Measurements from ENCODE around the gene PKMYT1.

Gene PKMYT1

GRCh38 chr16:2996298-2996697 lies 16.1 kb upstream of the PKMYT1 start:
- no peak for DNase-seq (ENCODE audit: low spot score)

- DNase-seq (ENCODE audit: low spot score) = no peak
Observed at GRCh38 chr16:2992383-2993081, 12.3 kb upstream of the PKMYT1 start.

DNA sequence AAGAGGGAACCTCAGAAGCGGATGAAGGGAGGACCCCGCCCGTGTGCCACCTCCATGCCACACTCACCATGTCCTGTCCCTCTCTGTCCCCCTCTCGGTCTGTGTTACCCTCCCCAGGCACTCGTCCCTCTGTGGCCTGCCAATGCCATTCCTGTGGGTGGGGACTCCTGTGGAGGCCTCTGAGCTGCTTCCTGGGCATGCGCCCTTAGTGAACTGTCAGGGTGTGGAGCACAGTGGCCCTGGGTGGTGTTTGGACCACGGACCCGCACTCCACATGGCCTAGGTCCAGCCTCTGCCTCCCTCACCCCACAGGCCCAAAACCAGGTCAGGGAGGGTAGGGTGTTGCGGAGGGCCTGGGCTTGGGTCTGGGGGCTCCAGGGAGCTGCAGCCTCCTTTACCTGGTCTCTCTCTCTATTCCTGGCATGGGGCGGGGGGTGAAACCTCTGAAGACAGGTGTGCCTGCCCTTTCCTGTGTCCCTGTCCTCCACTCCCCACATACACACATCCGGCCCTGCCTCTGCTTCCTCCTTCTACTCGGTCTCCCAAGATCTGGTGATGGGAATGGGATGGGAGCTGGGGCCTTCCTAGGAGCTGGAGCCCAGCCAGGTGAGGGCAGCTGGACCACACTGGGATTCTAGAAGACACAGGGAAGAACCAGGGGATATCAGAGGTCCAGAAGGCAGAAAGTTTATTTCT lies 11.5 kb upstream of the PKMYT1 start:
- DNase-seq (ENCODE audit: low spot score) = no peak

- no peak for DNase-seq (ENCODE audit: low spot score)
Observed at GRCh38 chr16:2990891-2991290, 10.6 kb upstream of the PKMYT1 start.

- no peak for DNase-seq (ENCODE audit: low spot score)
Observed at GRCh38 chr16:2988590-2989099, 8.4 kb upstream of the PKMYT1 start.

- DNase-seq (ENCODE audit: low spot score) = no peak
Observed at GRCh38 chr16:2987833-2988232, 7.6 kb upstream of the PKMYT1 start.

- no peak for DNase-seq (ENCODE audit: low spot score)
Observed at GRCh38 chr16:2987286-2987685, 7.0 kb upstream of the PKMYT1 start.

GRCh38 chr16:2986623-2987188 lies 6.5 kb upstream of the PKMYT1 start:
- DNase-seq (ENCODE audit: low spot score) = no peak

- DNase-seq (ENCODE audit: low spot score) = no peak
Observed at GRCh38 chr16:2985893-2986355, 5.7 kb upstream of the PKMYT1 start.

DNA sequence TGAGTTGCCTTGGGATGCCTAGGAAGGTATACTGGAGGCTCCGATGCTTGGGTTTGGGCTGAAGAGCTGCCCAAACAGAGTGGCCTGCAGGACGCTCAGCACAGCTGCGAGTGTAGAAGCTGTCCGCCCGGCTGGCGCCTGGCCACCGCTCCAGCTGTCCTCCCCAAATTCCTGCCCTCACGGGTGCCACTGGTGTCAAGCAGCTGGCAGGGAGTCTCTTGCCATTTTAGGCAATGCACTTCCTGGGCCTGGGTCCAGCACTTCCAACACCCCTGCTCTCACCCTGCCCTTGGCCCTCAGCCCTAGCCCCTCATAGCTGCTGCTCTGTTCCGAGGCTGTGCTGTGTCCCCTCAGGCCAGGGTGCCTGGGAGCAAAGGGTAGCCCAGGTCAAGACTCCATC lies 5.2 kb upstream of the PKMYT1 start:
- no peak for DNase-seq (ENCODE audit: low spot score)

GRCh38 chr16:2983706-2984136 lies 3.5 kb upstream of the PKMYT1 start:
- DNase-seq (ENCODE audit: low spot score) = peak; percentile 69

DNA sequence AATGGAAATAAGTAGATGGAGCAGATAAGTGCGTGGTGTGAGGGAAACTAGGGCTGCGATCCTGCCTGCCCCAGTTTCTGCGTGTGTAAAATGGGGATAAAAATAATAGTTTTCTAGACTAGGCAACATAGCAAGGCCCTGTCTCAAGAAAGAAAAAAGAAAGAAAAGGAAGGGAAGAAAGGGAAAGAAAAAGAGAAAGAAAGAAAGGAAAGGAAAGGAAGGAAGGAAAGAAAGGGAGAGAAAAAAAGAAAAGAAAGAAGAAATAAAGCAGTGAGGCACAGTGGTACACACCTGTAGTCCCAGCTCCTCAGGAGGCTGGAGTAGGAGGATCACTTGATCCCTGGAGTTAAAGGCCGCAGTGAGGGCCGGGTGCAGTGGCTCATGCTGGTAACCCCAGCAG lies 2.2 kb upstream of the PKMYT1 start:
- DNase-seq (ENCODE audit: low spot score) = no peak

DNA sequence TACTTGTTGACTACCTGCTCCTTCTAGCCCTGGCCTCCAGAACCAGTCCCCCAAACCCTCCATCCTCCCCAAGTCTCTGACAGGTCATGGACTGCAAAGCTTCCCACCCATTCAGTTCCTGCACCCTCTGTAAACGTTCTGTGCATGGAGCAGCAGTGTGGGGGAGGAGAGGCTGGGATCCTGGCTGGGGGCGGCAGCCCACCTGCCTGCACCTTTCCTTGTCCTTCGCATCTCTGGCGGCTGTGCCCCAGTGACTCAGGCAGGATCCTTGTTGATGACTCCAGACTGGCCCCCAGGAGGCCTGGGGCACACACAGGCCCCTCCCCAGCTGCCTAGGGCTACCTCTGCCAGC lies 1.6 kb upstream of the PKMYT1 start:
- no peak for DNase-seq (ENCODE audit: low spot score)

DNA sequence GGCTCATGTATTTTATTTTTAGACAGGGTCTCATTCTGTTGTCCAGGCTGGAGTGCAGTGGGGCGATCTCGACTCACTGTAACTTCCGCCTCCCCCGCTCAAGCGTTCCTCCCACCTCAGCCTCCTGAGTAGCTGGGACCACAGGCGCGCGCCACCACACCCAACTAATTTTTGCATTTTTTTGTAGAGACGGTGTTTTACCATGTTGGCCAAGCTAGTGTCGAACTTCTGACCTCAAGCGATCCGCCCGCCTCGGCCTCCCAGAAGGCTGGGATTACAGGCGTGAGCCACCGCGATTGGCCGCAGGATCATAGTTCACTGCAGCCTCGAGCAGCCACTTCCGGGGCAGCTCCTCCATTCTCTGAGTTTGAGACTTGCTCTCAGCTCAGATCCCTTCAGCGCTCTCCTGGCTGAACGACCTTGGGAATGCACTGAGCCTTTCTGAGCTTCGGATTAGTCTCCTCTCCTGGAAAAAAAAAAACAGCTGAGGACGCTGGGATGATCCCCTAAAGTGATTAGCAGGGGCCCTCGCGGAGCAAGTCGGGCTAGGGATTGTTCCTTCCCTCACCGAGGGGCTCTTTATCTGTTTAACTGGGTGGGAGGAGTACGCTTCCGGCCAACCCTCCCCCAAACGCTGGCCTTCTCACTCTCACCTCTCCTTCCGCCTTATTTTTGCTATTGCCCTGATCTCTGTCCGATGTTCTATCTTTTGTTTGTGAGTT lies 1.1 kb upstream of the PKMYT1 start:
- no peak for DNase-seq (ENCODE audit: low spot score)

GRCh38 chr16:2979669-2980226 lies 498 bp downstream of the PKMYT1 start:
- no peak for DNase-seq (ENCODE audit: low spot score)

- DNase-seq (ENCODE audit: low spot score) = peak; percentile 41
Observed at GRCh38 chr16:2977440-2977839, 2.8 kb downstream of the PKMYT1 start.

- DNase-seq (ENCODE audit: low spot score) = no peak
Observed at GRCh38 chr16:2976673-2977072, 3.6 kb downstream of the PKMYT1 start.

GRCh38 chr16:2976201-2976600 lies 4.0 kb downstream of the PKMYT1 start:
- no peak for DNase-seq (ENCODE audit: low spot score)

- no peak for DNase-seq (ENCODE audit: low spot score)
Observed at GRCh38 chr16:2975161-2975795, 5.0 kb downstream of the PKMYT1 start.

DNA sequence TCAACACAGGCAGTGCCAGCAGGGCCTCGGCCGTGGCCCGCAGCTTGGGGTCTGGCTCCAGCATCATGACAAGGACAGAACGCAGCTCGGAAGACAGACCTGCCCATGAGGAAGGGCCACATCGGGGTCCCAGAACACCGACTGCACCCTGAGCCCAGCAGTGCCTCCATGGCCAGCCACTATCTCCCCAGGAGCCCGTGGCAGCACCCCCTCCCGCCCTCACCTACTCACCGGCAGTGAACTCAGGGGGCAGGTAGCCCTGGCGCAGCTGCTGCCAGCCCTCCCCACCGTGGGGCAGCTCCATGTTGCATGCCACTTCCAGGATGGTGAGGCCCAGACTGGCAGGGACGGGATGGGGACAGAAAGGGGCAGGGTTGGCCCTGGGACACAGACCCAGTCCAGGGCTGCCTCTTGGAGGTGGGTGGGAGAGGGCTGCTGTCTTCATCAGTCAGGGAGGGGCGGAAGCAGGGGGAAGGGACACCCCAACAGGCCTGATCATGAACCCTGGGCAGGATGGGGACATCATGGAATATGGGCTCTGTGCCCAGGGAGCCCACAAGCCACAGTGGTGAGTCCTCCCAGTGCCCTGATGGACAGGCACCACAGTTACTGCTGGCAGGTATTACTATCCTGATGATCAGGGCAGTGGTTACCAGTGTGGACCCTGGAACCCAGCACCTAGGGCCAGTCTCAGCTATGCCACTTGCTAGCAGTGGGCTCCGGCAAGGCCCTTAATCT lies 5.8 kb downstream of the PKMYT1 start:
- no peak for DNase-seq (ENCODE audit: low spot score)
